ENCODE results near the gene TMEM171.

The TMEM171 gene

GRCh38 chr5:73116506-73116905 lies 3.9 kb upstream of the TMEM171 start:
- Histone ChIP-seq H3K27ac (no peak overlapping the region), H3K9ac (no peak overlapping the region), H3K27me3 (peaks cover 0 to 21% (median 11%) of the 10 kb centered on the region in 11 experiments; a peak in 13 of 22 replicates), H3K4me2 (peak overlapping the region in 3 of 11 experiments; percentile 38 to 65 (median 58); a peak in 4 of 22 replicates), H3K36me3 (no peaks in the 10 kb centered on the region), H3K4me3 (no peak overlapping the region), H4K20me1 (no peaks in the 10 kb centered on the region), H3K4me1 (peaks cover 0 to 53% (median under 1%) of the 10 kb centered on the region in 10 experiments; a peak in 9 of 20 replicates), H3K9me3 (replicated peaks in 1 of 11) (peaks cover 10 to 22% (median 17%) of the 10 kb centered on the region in 11 experiments; a peak in 20 of 22 replicates)
- TF ChIP-seq Cebpa-rat (IDR thresholded peaks at IDR 0.05), result no peak

DNA sequence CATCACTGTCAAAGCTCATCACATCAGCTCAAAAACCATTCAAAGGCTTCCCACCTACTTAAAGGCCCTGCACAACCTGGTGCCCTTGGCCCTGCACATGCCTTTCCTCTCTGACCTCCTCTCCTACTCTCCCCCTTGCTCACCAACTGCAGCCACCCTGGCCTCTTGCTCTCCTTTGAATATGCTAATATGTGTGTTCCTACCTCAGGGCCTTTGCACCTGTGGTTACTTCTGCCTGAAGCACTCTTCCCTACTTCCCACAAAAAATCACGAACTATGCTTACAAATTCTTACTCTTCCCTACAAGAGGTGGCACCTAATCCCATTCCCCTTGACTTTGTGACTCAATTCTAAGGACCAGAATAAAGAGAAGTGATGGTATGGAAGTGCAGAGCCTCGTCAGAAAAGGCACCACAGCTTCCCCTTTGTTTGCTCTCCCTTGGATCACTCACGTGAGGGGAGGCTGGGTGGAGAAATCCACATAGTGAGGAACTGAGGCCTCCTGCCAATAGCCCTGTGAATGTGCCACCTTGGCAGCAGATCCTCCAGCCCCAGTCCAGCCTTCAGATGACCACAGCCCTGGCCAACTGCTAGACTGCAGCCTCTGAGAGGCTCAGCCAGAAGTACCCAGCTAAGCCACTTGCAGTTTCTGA lies 3.2 kb upstream of the TMEM171 start:
- peak overlapping the region in 4 of 11 experiments; percentile 38 to 65 (median 48); a peak in 8 of 22 replicates for H3K4me2 ChIP-seq
- peaks cover 10 to 22% (median 17%) of the 10 kb centered on the region in 11 experiments; a peak in 20 of 22 replicates for H3K9me3 ChIP-seq (replicated peaks in 1 of 11)
- no peak overlapping the region for H3K4me3 ChIP-seq
- H3K9ac ChIP-seq, result no peak overlapping the region
- H3K36me3 ChIP-seq, result no peaks in the 10 kb centered on the region
- H4K20me1 ChIP-seq, result no peaks in the 10 kb centered on the region
- peak overlapping the region in 1 of 11 experiments; percentile 40; a peak in 2 of 22 replicates for H3K27ac ChIP-seq
- H3K4me1 ChIP-seq, result peaks cover 3 to 60% (median 7%) of the 10 kb centered on the region in 10 experiments
- TF ChIP-seq Cebpa-rat (IDR thresholded peaks at IDR 0.05), result no peak
- H3K27me3 ChIP-seq, result peaks cover 0 to 21% (median 11%) of the 10 kb centered on the region in 11 experiments; a peak in 13 of 22 replicates

- no peaks in the 10 kb centered on the region for H4K20me1 ChIP-seq
- H3K4me2 ChIP-seq, result peak overlapping the region in 3 of 11 experiments; percentile 38 to 58 (median 57); a peak in 6 of 22 replicates
- H3K36me3 ChIP-seq, result no peaks in the 10 kb centered on the region
- TF ChIP-seq Cebpa-rat (IDR thresholded peaks at IDR 0.05), result no peak
- no peak overlapping the region for H3K9ac ChIP-seq
- H3K4me3 ChIP-seq, result no peak overlapping the region
- H3K9me3 ChIP-seq (replicated peaks in 1 of 11), result peaks cover 7 to 22% (median 17%) of the 10 kb centered on the region in 11 experiments; a peak in 20 of 22 replicates
- H3K27me3 ChIP-seq, result peaks cover 0 to 21% (median 11%) of the 10 kb centered on the region in 11 experiments; a peak in 13 of 22 replicates
- peak overlapping the region in 1 of 11 experiments; percentile 40; a peak in 2 of 22 replicates for H3K27ac ChIP-seq
- peaks cover 15 to 73% (median 20%) of the 10 kb centered on the region in 10 experiments for H3K4me1 ChIP-seq
These were observed 1.9 kb upstream of the TMEM171 start for GRCh38 chr5:73118391-73118973.

GRCh38 chr5:73119451-73120157 lies 771 bp upstream of the TMEM171 start:
- Histone ChIP-seq H3K4me3 (no peak overlapping the region), H3K4me1 (peaks cover 17 to 84% (median 29%) of the 10 kb centered on the region in 10 experiments), H3K4me2 (peak overlapping the region in 2 of 11 experiments; percentile 38 to 57; a peak in 4 of 22 replicates)

GRCh38 chr5:73121119-73121463 lies 716 bp downstream of the TMEM171 start:
- H4K20me1 ChIP-seq, result no peaks in the 10 kb centered on the region
- no peaks in the 10 kb centered on the region for H3K36me3 ChIP-seq
- TF ChIP-seq Cebpa-rat (IDR thresholded peaks at IDR 0.05), result no peak
- peak overlapping the region in 3 of 11 experiments; percentile 35 to 91 (median 77); a peak in 6 of 22 replicates for H3K4me2 ChIP-seq
- no peak overlapping the region for H3K9ac ChIP-seq
- no peak overlapping the region; a peak in 1 of 22 replicates for H3K27ac ChIP-seq
- peaks cover 0 to 10% (median 3%) of the 10 kb centered on the region in 11 experiments; a peak in 7 of 22 replicates for H3K27me3 ChIP-seq
- H3K4me3 ChIP-seq, result no peak overlapping the region
- H3K9me3 ChIP-seq (replicated peaks in 1 of 11), result peaks cover 7 to 22% (median 17%) of the 10 kb centered on the region in 11 experiments; a peak in 20 of 22 replicates
- H3K4me1 ChIP-seq, result peaks cover 17 to 99% (median 30%) of the 10 kb centered on the region in 10 experiments

More at GRCh38 chr5:73119451-73120157, 771 bp upstream of the TMEM171 start:
- no peak for TF ChIP-seq Cebpa-rat (IDR thresholded peaks at IDR 0.05)
- H3K36me3 ChIP-seq, result no peaks in the 10 kb centered on the region
- H3K27me3 ChIP-seq, result peaks cover 0 to 21% (median 11%) of the 10 kb centered on the region in 11 experiments; a peak in 13 of 22 replicates
- peak overlapping the region in 2 of 11 experiments; percentile 10 to 12; a peak in 3 of 22 replicates for H3K27ac ChIP-seq
- no peak overlapping the region for H3K9ac ChIP-seq
- H4K20me1 ChIP-seq, result no peaks in the 10 kb centered on the region
- peaks cover 7 to 22% (median 17%) of the 10 kb centered on the region in 11 experiments; a peak in 20 of 22 replicates for H3K9me3 ChIP-seq (replicated peaks in 1 of 11)

GRCh38 chr5:73122875-73123810 lies 2.8 kb downstream of the TMEM171 start:
- Histone ChIP-seq H4K20me1 (no peaks in the 10 kb centered on the region), H3K27ac (peak overlapping the region in 10 of 11 experiments; percentile 66 to 86 (median 81); a peak in 20 of 22 replicates), H3K4me1 (peaks cover 17 to 99% (median 30%) of the 10 kb centered on the region in 10 experiments), H3K36me3 (no peaks in the 10 kb centered on the region), H3K4me3 (no peak overlapping the region), H3K9ac (peak overlapping the region in 9 of 11 experiments; percentile 23 to 68 (median 58); a peak in 15 of 22 replicates), H3K27me3 (no peaks in the 10 kb centered on the region), H3K4me2 (peak overlapping the region; percentile 62 to 91 (median 77)), H3K9me3 (replicated peaks in 1 of 11) (peaks cover 0 to 21% (median 17%) of the 10 kb centered on the region in 11 experiments; a peak in 19 of 22 replicates)
- TF ChIP-seq Cebpa-rat (IDR thresholded peaks at IDR 0.05), result peak in 4 of 11 experiments; percentile 37 to 60 (median 54); a peak in 5 of 22 replicates

DNA sequence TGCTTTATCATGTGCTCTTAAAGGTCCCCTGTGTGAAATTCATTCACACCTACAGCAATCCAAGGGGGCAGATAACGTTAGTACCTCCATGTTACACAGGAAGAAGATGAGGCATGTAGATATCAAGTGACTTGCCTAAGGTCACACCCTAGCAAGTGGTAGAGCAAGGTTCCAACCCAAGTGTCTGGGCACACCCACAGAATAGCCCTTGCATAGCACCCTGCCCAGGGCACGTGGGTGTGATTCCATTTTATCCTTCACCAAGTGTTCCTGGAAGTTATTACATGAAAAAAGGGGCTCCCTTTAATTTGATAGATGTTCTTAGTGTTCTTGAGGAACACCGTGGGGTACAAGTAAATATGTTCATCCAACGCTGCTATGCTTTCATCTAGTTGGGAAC lies 4.9 kb downstream of the TMEM171 start:
- no peak for TF ChIP-seq Cebpa-rat (IDR thresholded peaks at IDR 0.05)
- peak overlapping the region in 2 of 11 experiments; percentile 16 to 80; a peak in 1 of 22 replicates for H3K27ac ChIP-seq
- H3K9ac ChIP-seq, result no peak overlapping the region
- H3K36me3 ChIP-seq, result no peaks in the 10 kb centered on the region; a peak in 1 of 22 replicates
- peaks cover 0 to 16% (median 7%) of the 10 kb centered on the region in 11 experiments; a peak in 19 of 22 replicates for H3K9me3 ChIP-seq (replicated peaks in 1 of 11)
- H3K4me2 ChIP-seq, result peak overlapping the region in 3 of 11 experiments; percentile 77 to 91 (median 88); a peak in 6 of 22 replicates
- no peaks in the 10 kb centered on the region for H3K27me3 ChIP-seq
- peaks cover 17 to 77% (median 30%) of the 10 kb centered on the region in 10 experiments for H3K4me1 ChIP-seq
- H4K20me1 ChIP-seq, result no peaks in the 10 kb centered on the region
- H3K4me3 ChIP-seq, result no peak overlapping the region

Measured in BLaER1 treated with 17β-estradiol and CSF1 and Interleukin-3, amounts not matched to agents 10 nM and 100 nM (cell line).